NCI-H2196 treated with DMSO at 0.1 percent for 48 hours (cell line): ENCODE measurements around the gene CLDN6.
"Not testable (repeated sequence)": the region's sequence is repeated elsewhere in the genome, so short reads cannot be mapped to it uniquely, and the experiment has no call there.

Source experiments
- DNase-seq: peaks from one replicate; lab custom pipeline; 2025; ENCODE audit not compliant: unreplicated experiment; lab: John Stamatoyannopoulos, UW

Gene CLDN6

GRCh38 chr16:3017794-3018506 is at the start of gene CLDN6:
Gene CLDN6, minus strand, starts transcription at chr16:3018183. Its CDS starts 2,162 bp downstream, at chr16:3016021.
- no peak for DNase-seq

- DNase-seq: no peak
Measured at GRCh38 chr16:3066440-3066748, 48.4 kb upstream of the CLDN6 start.

- no peak for DNase-seq
Measured at GRCh38 chr16:3065742-3066439, 47.9 kb upstream of the CLDN6 start.

- DNase-seq: no peak
Measured at GRCh38 chr16:3065069-3065741, 47.2 kb upstream of the CLDN6 start, which contains the start of gene IL32. Gene IL32, plus strand, starts transcription at chr16:3065640. Its CDS starts 172 bp downstream, at chr16:3065812.

GRCh38 chr16:3063625-3064386 is 45.8 kb upstream of the CLDN6 start:
- DNase-seq: no peak

GRCh38 chr16:3062553-3062952 is 44.6 kb upstream of the CLDN6 start:
- DNase-seq: no peak

- DNase-seq: no peak
Measured at GRCh38 chr16:3060339-3061127, 42.5 kb upstream of the CLDN6 start.

GRCh38 chr16:3059723-3060242 is 41.8 kb upstream of the CLDN6 start:
- no peak for DNase-seq

GRCh38 chr16:3059041-3059722 is 41.2 kb upstream of the CLDN6 start:
- peak; percentile 61 for DNase-seq

GRCh38 chr16:3058139-3059030 is 40.4 kb upstream of the CLDN6 start:
- DNase-seq: no peak

- no peak for DNase-seq
Measured at GRCh38 chr16:3057181-3058138, 39.5 kb upstream of the CLDN6 start.

- no peak for DNase-seq
Measured at GRCh38 chr16:3056336-3057180, 38.6 kb upstream of the CLDN6 start.

- DNase-seq: not testable (repeated sequence)
Measured at GRCh38 chr16:3055734-3056115, 37.7 kb upstream of the CLDN6 start.

- no peak for DNase-seq
Measured at GRCh38 chr16:3054965-3055733, 37.2 kb upstream of the CLDN6 start.

- DNase-seq: not testable (repeated sequence)
Measured at GRCh38 chr16:3053330-3053710, 35.3 kb upstream of the CLDN6 start.
